Skeletal muscle satellite cell (primary cell): ENCODE data around the gene ADK.
"Not testable (repeated sequence)": the region's sequence is repeated elsewhere in the genome, so short reads cannot be mapped to it uniquely, and the experiment has no call there.

Source experiments
- H3K27me3 ChIP-seq: 2 replicates; pipeline ENCODE4 v1.7.0; 2013; ENCODE audit warnings: low read length; ENCODE audit not compliant: control insufficient read depth, insufficient read depth
- H3K36me3 ChIP-seq: 2 replicates; pipeline ENCODE4 v1.7.0; 2013; ENCODE audit warnings: mild to moderate bottlenecking, control low read depth, low read length; ENCODE audit not compliant: insufficient read depth
- H3K4me1 ChIP-seq: 2 replicates; pipeline ENCODE4 v1.7.0; 2013; ENCODE audit warnings: low read length; ENCODE audit not compliant: control insufficient read depth, insufficient read depth
- H3K4me2 ChIP-seq: 2 replicates; pipeline ENCODE4 v1.7.0; 2013; ENCODE audit warnings: mild to moderate bottlenecking, low read length
- H3K4me3 ChIP-seq: 2 replicates; pipeline ENCODE4 v1.7.0; 2013; ENCODE audit warnings: low read length
- H3K9ac ChIP-seq: 2 replicates; pipeline ENCODE4 v1.7.0; 2013; ENCODE audit warnings: mild to moderate bottlenecking, low read depth, low read length, moderate library complexity
- H3K9me3 ChIP-seq: replicated peaks from 2 replicates; pipeline ENCODE4 v1.7.0; 2013; ENCODE audit warnings: mild to moderate bottlenecking, control low read depth, low read length

The ADK gene

GRCh38 chr10:74289951-74290350 is 138.9 kb downstream of the ADK start:
- H3K4me3 ChIP-seq, result peak overlapping the region; percentile 26
- peaks cover 51% of the 10 kb centered on the region for H3K4me1 ChIP-seq
- H3K9ac ChIP-seq, result peak overlapping the region; percentile 75
- peak overlapping the region; percentile 57 for H3K4me2 ChIP-seq
- H3K27me3 ChIP-seq, result no peaks in the 10 kb centered on the region
- H3K36me3 ChIP-seq, result no peaks in the 10 kb centered on the region
- peaks cover 3% of the 10 kb centered on the region for H3K9me3 ChIP-seq

GRCh38 chr10:74290708-74291107 is 139.7 kb downstream of the ADK start:
- no peaks in the 10 kb centered on the region for H3K27me3 ChIP-seq
- H3K9ac ChIP-seq, result peak overlapping the region; percentile 75

GRCh38 chr10:74292871-74293427 is 141.9 kb downstream of the ADK start:
- H3K9me3 ChIP-seq, result no peaks in the 10 kb centered on the region

More at GRCh38 chr10:74290708-74291107, 139.7 kb downstream of the ADK start:
- peak overlapping the region; percentile 57 for H3K4me2 ChIP-seq
- no peaks in the 10 kb centered on the region for H3K9me3 ChIP-seq
- H3K4me1 ChIP-seq, result peaks cover 51% of the 10 kb centered on the region
- no peak overlapping the region for H3K4me3 ChIP-seq
- H3K36me3 ChIP-seq, result no peaks in the 10 kb centered on the region

GRCh38 chr10:74293686-74294371 is 142.8 kb downstream of the ADK start:
- no peaks in the 10 kb centered on the region for H3K36me3 ChIP-seq
- no peaks in the 10 kb centered on the region for H3K9me3 ChIP-seq
- H3K9ac ChIP-seq, result peak overlapping the region; percentile 71
- peak overlapping the region; percentile 74 for H3K4me2 ChIP-seq
- peak overlapping the region; percentile 47 for H3K4me3 ChIP-seq
- H3K27me3 ChIP-seq, result no peaks in the 10 kb centered on the region
- H3K4me1 ChIP-seq, result peaks cover 51% of the 10 kb centered on the region

More at GRCh38 chr10:74292871-74293427, 141.9 kb downstream of the ADK start:
- Histone ChIP-seq H3K4me3 (no peak overlapping the region), H3K36me3 (no peaks in the 10 kb centered on the region), H3K27me3 (no peaks in the 10 kb centered on the region), H3K4me1 (peaks cover 51% of the 10 kb centered on the region), H3K4me2 (peak overlapping the region; percentile 74), H3K9ac (peak overlapping the region; percentile 71)

- Histone ChIP-seq H3K36me3 (no peaks in the 10 kb centered on the region), H3K4me2 (no peak overlapping the region), H3K9ac (no peak overlapping the region), H3K4me3 (no peak overlapping the region), H3K4me1 (peaks cover 19% of the 10 kb centered on the region), H3K9me3 (no peaks in the 10 kb centered on the region), H3K27me3 (no peaks in the 10 kb centered on the region)
Measured at GRCh38 chr10:74297389-74298080, 146.5 kb downstream of the ADK start.

- H3K4me1 ChIP-seq, H3K9ac ChIP-seq, H3K9me3 ChIP-seq, H3K27me3 ChIP-seq, H3K4me2 ChIP-seq, H3K36me3 ChIP-seq, H3K4me3 ChIP-seq: not testable (repeated sequence)
Measured at GRCh38 chr10:74300074-74300621, 149.1 kb downstream of the ADK start.

- Histone ChIP-seq H3K27me3 (no peaks in the 10 kb centered on the region), H3K4me3 (no peak overlapping the region), H3K9ac (no peak overlapping the region), H3K4me1 (no peaks in the 10 kb centered on the region), H3K4me2 (no peak overlapping the region), H3K36me3 (no peaks in the 10 kb centered on the region), H3K9me3 (no peaks in the 10 kb centered on the region)
Measured at GRCh38 chr10:74300666-74301065, 149.6 kb downstream of the ADK start.

- H3K9me3 ChIP-seq, result no peaks in the 10 kb centered on the region
- H3K9ac ChIP-seq, result no peak overlapping the region
- no peaks in the 10 kb centered on the region for H3K4me1 ChIP-seq
- no peak overlapping the region for H3K4me3 ChIP-seq
- no peaks in the 10 kb centered on the region for H3K36me3 ChIP-seq
- no peaks in the 10 kb centered on the region for H3K27me3 ChIP-seq
- no peak overlapping the region for H3K4me2 ChIP-seq
Measured at GRCh38 chr10:74305730-74306129, 154.7 kb downstream of the ADK start.

- Histone ChIP-seq H3K4me1 (no peaks in the 10 kb centered on the region), H3K9me3 (no peaks in the 10 kb centered on the region), H3K4me3 (no peak overlapping the region), H3K9ac (no peak overlapping the region), H3K36me3 (no peaks in the 10 kb centered on the region), H3K4me2 (no peak overlapping the region), H3K27me3 (no peaks in the 10 kb centered on the region)
Measured at GRCh38 chr10:74306227-74306982, 155.4 kb downstream of the ADK start.

GRCh38 chr10:74307061-74307651 is 156.1 kb downstream of the ADK start:
- Histone ChIP-seq H3K4me3 (no peak overlapping the region), H3K9ac (no peak overlapping the region), H3K36me3 (no peaks in the 10 kb centered on the region), H3K27me3 (no peaks in the 10 kb centered on the region), H3K4me1 (no peaks in the 10 kb centered on the region), H3K9me3 (no peaks in the 10 kb centered on the region), H3K4me2 (no peak overlapping the region)
